HT1080 (cell line): ENCODE data around the gene ERICH6. TPM values are rescaled to one million over a fixed set of nuclear protein-coding genes. Genes with fewer than 3 reads are reported as not detected.

ENCODE experiments used
- DNase-seq: peaks from one replicate; pipeline ENCODE4 v3.0.0-alpha.2; 2015; ENCODE audit warnings: low read depth
- total RNA-seq: library from RNA; depleted of rRNA; stranded (reverse); fragments of >200 nt; shearing (Covaris generic); gene quantifications from 2 replicates; pipeline ENCODE4 v1.2.3, GENCODE V29; 2014; rRNA removed

Gene ERICH6
- total RNA-seq, 1 experiment from 2014 or later = not detected

DNA sequence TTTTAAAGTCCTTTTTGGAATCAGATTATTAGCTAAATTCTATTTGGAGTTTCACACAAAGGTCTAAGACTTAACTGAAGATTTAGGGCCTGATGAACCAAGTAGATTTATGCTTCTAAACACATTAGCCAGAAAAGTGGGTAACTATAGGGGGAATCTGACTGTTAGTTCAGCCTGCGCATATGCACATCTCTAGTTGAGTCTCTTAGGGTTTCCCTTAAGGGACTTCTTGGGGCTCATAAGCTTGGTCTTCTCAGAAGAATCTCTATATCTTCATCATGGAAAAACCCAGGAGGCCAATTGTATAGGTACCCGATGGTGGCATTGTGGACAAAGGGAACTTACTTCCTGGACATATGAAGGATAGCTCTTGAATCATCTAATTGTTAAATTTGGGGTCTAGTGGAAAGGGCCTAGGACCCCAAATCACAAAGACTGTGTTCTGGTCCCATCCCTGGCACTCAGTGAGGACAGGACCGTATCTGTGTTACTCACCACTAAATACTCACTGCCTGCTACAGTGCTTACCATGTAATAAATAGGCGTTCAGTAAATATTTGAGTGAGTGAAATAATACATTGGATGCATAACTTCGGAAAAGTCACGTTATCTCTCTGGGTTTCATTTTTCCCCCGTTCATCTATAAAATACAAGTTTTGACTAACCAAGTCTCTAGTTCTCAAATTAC, 83.6 kb downstream of the ERICH6 start:
- no peak for DNase-seq

DNA sequence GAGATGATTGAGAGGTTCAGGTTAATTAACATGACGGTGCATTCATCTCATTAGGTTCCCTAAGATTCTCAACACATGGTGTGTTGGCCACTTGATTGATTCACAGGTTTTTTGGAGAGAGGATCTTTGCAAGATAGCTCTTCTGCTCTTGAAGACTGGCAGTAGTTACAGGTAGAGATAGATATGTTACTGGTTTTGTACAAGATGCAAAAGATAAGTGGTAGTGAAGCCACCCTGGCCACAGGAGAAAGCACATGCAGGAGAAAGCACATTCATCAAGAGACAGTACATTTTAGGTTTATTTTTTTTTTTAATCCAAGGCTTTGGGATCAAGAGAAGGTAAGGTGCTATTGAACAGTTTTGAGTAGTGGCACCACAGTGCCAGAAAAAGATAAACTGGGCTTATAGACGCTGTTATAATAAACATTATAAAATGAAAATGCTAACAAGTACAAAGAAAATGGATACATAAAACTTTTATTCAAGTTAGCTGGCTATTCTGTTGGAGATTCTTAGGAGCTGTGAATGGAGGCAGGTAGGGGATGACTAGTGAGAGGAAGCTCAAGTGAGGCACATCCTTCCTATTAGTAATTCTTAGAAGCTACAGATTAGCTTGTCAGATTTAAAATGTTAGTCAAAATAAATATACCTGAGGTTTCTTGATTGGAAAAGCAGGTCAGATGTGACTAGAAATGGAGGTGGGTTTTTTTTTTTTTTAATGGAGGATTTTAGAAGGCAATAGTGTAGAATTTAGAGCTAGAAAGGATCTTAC, 89.8 kb downstream of the ERICH6 start:
- no peak for DNase-seq

DNA sequence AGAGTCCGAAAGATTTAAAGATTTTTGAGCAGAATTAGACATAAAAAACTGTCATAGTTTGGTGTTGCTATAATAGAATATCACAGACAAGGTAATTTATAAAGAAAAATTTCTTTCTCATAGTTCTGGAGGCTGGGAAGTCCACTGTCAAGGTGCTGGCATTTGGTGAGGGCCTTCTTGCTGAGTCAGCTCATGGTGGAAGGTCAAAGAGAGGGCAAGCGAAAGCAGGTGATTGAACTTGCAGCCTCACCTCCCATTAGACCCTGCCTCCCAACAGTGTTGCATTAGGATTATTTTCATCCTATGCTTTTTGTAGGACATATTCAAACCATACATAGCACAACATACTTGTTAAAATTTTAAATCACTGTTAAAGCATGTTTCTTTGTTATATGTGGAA, 90.7 kb downstream of the ERICH6 start:
- no peak for DNase-seq

DNA sequence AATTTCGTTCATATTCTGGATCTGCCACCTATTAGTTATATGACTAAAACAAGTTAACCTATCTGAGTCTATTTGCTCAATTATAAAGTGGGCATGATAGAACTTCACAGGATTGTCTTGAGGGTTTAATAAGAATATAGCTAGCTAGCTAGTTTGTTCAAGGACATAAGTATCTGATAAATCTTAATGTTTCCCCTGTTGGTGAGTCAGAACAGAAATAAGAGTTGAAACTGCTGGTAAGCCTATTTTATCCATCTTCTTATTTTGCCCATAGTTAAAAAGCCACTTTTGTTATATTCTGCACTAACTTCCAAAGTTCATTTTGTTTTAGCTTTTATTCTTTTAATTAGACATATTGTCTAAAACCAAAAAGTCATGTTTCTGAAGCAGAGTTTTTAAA, 91.2 kb downstream of the ERICH6 start:
- no peak for DNase-seq

DNA sequence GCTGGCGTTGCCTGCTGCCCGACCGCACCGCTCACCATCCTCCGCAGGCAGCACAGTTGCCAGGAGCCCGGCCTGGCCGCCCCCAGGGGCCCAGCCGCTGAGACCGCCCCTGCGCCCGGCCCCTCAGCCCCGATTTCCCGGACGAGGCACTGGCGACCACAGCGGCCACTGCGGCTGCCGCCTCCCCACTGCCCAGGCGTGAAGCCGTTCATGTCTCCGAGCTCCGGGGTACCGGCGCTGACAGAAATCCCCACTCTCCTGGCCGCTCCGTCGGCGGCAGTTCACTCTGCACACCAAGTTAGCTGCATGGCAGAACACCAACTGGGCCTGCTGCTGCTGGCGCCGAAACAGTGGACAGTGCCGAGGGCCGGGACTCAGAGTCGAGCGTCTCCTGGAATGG, 92.1 kb downstream of the ERICH6 start:
- DNase-seq = no peak

DNA sequence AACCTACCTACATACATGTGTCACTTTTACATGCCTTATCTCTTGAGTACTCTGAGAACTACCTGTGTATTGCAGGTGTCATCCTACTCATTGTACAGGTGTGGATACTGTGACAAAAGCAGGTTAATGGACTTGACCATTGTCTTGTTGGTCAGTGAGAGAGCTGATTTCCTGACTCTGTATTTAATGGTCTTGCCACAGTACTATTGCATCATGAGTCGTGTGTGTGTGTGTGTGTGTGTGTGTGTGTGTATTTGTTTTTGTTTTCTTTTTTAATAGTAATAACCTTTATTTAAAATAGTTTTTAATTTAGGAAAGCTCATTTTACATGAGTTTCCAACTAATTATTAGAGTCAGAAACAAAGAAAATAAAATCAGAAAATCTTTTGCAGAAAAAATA, 92.9 kb downstream of the ERICH6 start:
- DNase-seq = no peak

DNA sequence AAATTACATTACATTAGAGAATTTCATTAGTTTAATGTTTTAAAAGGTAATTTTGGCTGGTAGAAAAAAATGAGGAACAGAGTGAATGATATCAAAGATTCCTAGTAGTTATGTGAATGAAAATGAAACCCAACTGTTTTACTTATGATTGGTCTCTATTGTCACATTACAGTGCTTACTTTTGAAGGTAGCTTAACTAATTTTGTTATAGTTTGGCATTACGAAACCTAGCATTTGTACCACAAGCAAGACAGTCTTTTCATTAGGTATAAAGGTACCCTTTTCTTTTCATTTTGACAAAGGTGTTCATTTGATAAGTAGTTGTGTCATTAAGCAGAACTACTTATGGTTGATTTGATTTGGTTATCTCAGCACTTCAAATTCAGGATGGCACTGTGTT, 93.7 kb downstream of the ERICH6 start:
- no peak for DNase-seq

Other genes with a start within 250 kb of the ERICH6 start
- 474 and 568 TPM in 2 replicates for gene SERP1, start 157.4 kb downstream of the ERICH6 start, total RNA-seq
- 207 and 231 TPM in 2 replicates for gene EIF2A, start 157.1 kb downstream of the ERICH6 start, total RNA-seq
- gene SELENOT, start 100.6 kb downstream of the ERICH6 start, total RNA-seq = 239 and 348 TPM in 2 replicates
- gene SIAH2, start 59.2 kb upstream of the ERICH6 start, total RNA-seq = 44.3 and 71.8 TPM in 2 replicates
- not detected in 2 replicates for gene MINDY4B, start 201.5 kb upstream of the ERICH6 start, total RNA-seq